ENCODE results near the gene ADAMTS4.

Gene ADAMTS4

DNA sequence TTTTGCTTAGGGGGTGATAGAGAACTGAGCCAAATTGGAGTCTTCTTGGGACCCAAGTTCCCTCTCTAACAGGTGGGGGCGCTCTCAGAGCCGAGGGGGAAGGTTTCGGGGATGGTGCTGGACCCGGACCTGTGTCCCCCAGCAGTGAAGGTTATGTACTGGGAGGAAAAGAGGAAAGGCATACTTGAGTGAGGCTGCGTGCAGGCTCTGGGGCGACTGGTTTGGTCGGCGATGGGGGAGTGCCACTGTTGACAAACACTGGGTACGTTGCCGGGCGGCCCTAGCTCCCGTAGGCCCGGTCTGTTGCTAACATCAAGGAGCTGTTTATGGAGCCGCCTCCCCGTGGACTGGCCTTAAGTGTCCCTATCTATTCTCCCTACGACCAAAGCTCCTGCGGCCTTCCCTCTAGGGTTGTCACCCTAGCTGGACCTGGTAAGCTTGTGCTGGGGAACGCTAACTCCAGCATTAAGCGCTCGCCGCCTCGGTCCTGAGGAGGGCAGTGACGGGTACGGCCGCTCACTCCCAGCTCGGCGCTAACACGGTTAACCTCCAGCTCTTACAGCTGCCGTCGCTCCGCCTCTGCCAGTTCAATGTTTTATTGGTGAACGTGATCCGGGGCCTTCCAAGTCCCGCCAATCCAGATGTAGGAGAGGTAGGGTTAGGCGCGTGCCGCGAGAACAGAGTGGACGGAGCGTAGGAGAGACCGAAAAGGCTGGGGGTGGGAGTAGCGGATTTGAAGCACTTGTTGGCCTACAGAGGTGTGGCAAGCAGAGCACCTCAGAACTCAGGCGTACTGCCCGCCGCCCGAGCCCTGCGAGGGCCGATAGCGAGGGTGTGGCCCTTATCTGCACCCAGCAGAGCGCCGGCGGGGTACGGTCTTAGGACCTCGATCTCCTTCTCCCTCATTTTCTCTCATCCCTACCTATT is 32.8 kb downstream of the ADAMTS4 start, which contains the start of gene PPOX:
Gene PPOX (plus strand): TSS at position 685 of the 927 bp plus-strand sequence. CDS start 422 bp downstream, outside the sequence.
- DNase-seq (ENCODE audit: low read depth): peak; percentile 99
- peak within 1 kb of the TSS; percentile 88 for H3K4me3 ChIP-seq (ENCODE audit: low read length)
- TF ChIP-seq, protein P1, sequence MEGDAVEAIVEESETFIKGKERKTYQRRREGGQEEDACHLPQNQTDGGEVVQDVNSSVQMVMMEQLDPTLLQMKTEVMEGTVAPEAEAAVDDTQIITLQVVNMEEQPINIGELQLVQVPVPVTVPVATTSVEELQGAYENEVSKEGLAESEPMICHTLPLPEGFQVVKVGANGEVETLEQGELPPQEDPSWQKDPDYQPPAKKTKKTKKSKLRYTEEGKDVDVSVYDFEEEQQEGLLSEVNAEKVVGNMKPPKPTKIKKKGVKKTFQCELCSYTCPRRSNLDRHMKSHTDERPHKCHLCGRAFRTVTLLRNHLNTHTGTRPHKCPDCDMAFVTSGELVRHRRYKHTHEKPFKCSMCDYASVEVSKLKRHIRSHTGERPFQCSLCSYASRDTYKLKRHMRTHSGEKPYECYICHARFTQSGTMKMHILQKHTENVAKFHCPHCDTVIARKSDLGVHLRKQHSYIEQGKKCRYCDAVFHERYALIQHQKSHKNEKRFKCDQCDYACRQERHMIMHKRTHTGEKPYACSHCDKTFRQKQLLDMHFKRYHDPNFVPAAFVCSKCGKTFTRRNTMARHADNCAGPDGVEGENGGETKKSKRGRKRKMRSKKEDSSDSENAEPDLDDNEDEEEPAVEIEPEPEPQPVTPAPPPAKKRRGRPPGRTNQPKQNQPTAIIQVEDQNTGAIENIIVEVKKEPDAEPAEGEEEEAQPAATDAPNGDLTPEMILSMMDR (IDR thresholded peaks at IDR 0.05; ENCODE audit: insufficient read depth, low read depth, low read length, missing control alignments): peak; percentile 35

DNA sequence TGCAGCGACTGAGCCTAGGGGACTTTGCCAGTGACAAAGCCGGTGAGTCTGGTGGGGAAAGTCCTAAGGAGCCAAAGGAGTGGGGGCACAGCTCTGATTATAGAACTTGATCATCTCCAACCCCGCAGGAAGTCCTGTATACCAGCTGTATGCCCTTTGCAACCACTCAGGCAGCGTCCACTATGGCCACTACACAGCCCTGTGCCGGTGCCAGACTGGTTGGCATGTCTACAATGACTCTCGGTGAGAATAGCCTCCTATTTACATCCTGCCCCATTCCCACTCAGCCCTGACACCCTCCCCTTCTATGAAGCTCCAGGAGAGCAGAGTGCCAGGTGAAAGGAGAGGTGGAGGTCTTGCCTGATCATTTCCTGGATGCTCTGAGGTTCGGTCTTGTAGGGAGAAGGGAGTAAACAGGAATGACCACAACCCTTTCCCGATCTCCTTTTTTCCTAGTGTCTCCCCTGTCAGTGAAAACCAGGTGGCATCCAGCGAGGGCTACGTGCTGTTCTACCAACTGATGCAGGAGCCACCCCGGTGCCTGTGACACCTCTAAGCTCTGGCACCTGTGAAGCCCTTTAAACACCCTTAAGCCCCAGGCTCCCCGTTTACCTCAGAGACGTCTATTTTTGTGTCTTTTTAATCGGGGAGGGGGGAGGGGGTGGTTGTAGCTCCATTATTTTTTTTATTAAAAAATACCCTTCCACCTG is 33.8 kb downstream of the ADAMTS4 start:
- TF ChIP-seq, protein P1 (IDR thresholded peaks at IDR 0.05; ENCODE audit: insufficient read depth, low read depth, low read length, missing control alignments): no peak
- DNase-seq (ENCODE audit: low read depth): no peak
- peak overlapping the region; percentile 88 for H3K4me3 ChIP-seq (ENCODE audit: low read length)

DNA sequence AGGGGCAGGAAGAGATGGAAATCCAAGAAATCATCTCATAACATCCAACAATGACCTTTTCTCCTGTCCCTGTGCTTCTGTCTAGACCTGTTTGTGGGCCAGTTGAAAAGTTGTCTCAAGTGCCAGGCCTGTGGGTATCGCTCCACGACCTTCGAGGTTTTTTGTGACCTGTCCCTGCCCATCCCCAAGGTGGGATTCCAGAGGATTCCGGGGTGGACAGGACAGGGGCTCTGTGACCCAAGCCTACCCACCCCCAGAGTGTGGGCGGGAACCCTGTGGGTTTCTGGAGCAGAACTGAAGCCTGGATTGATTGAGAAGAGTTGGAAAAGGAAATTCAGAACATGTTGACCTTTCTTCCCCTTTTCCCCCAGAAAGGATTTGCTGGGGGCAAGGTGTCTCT is 35.1 kb downstream of the ADAMTS4 start:
- no peak for DNase-seq (ENCODE audit: low read depth)
- H3K4me3 ChIP-seq (ENCODE audit: low read length): no peak overlapping the region
- TF ChIP-seq, protein P1 (IDR thresholded peaks at IDR 0.05; ENCODE audit: insufficient read depth, low read depth, low read length, missing control alignments): no peak

DNA sequence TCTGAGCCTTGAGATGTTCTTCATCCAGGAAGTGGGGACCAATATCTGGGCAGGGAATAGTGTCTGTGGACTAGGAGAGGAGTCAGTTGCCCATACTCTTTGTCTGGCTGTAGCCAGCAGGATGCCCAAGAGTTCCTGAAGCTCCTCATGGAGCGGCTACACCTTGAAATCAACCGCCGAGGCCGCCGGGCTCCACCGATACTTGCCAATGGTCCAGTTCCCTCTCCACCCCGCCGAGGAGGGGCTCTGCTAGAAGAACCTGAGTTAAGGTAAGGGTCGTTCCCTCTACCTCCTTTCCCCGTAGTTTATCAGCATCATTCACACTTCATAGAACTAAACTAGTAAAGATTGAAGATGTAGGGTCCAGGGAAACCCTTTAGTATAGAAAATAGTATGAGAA is 36.0 kb downstream of the ADAMTS4 start:
- no peak overlapping the region for H3K4me3 ChIP-seq (ENCODE audit: low read length)
- no peak for DNase-seq (ENCODE audit: low read depth)
- TF ChIP-seq, protein P1 (IDR thresholded peaks at IDR 0.05; ENCODE audit: insufficient read depth, low read depth, low read length, missing control alignments): no peak

DNA sequence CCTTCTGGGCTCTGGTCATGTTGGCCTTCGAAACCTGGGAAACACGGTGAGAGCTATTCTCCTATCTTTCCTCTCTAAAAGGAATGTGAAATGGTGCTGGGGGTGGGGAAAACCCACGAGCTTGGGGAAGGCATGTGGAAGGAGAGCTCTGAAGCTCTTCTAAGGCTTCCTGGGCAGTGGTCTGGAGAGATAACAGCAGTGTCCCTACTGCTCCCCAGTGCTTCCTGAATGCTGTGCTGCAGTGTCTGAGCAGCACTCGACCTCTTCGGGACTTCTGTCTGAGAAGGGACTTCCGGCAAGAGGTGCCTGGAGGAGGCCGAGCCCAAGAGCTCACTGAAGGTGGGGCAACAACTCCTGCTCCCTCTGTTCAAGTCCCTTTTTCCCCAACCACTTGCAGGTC is 36.8 kb downstream of the ADAMTS4 start:
- TF ChIP-seq, protein P1 (IDR thresholded peaks at IDR 0.05; ENCODE audit: insufficient read depth, low read depth, low read length, missing control alignments): no peak
- DNase-seq (ENCODE audit: low read depth): no peak
- H3K4me3 ChIP-seq (ENCODE audit: low read length): no peak overlapping the region

DNA sequence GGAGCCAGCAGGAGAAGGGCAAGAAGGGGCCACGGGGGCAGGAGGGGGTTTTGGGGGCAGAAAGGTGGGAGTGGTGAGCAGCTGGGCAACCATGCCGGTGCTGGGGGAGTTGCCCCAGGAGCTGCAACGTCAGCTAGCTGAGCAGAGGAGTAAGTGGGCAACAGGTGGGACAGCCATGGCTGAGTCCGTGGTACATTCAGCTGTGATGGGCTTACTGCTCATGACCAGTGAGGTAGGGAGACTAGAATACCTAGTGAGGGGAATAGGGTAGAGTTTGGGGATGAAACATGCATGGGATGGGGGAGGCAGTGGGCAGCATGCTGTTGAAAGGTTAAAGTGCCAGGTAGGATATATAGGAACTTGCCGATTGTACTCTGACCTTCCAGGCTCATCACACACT is 37.2 kb downstream of the ADAMTS4 start:
- no peak for DNase-seq (ENCODE audit: low read depth)
- TF ChIP-seq, protein P1 (IDR thresholded peaks at IDR 0.05; ENCODE audit: insufficient read depth, low read depth, low read length, missing control alignments): no peak
- H3K4me3 ChIP-seq (ENCODE audit: low read length): no peak overlapping the region
